HEK293T (cell line): ENCODE data around the gene ANKRD66.

Source experiments
- CTCF ChIA-PET: fragments of 350-600 bp; formaldehyde crosslinking; extraction: SDS; loops from one replicate; lab custom pipeline; 2021; ENCODE audit warnings: antibody characterized with exemption, inconsistent platforms; lab: Yijun Ruan, JAX
- POLR2A ChIA-PET: fragments of 350-600 bp; formaldehyde crosslinking; extraction: SDS; loops from one replicate; lab custom pipeline; 2020; ENCODE audit warnings: antibody characterized with exemption, inconsistent platforms; lab: Yijun Ruan, JAX
- DNase-seq: peaks from one replicate; pipeline ENCODE4 v3.0.0; 2012; ENCODE audit warnings: mixed read lengths; ENCODE audit errors: extremely low spot score
- ARNT ChIP-seq: fragments of 450-650 bp; IDR thresholded peaks from 2 replicates; pipeline ENCODE4 v1.6.1; 2017; ENCODE audit warnings: mild to moderate bottlenecking
- BHLHE40 ChIP-seq: fragments of 450-650 bp; IDR thresholded peaks from 2 replicates; pipeline ENCODE4 v1.6.1; 2016; ENCODE audit warnings: mild to moderate bottlenecking, moderate library complexity, borderline replicate concordance
- CTBP1 ChIP-seq: fragments of 450-650 bp; IDR thresholded peaks from 2 replicates; pipeline ENCODE4 v1.6.1; 2016; ENCODE audit warnings: borderline replicate concordance
- ELF4 ChIP-seq: fragments of 450-650 bp; IDR thresholded peaks from 2 replicates; pipeline ENCODE4 v1.6.1; 2017; ENCODE audit warnings: antibody characterized with exemption
- FOXA1 ChIP-seq: fragments of 450-650 bp; IDR thresholded peaks from 2 replicates; pipeline ENCODE4 v1.6.1; 2016; ENCODE audit warnings: mild to moderate bottlenecking
- FOXK2 ChIP-seq: fragments of 450-650 bp; IDR thresholded peaks from 2 replicates; pipeline ENCODE4 v1.6.1; 2016; ENCODE audit warnings: mild to moderate bottlenecking
- FOXM1 ChIP-seq: fragments of 450-650 bp; IDR thresholded peaks from 2 replicates; pipeline ENCODE4 v1.6.1; 2017; ENCODE audit warnings: mild to moderate bottlenecking, borderline replicate concordance
- HDGF ChIP-seq: fragments of 450-650 bp; IDR thresholded peaks from 2 replicates; pipeline ENCODE4 v1.6.1; 2017; ENCODE audit warnings: antibody characterized with exemption, borderline replicate concordance
- L3MBTL2 ChIP-seq: fragments of 450-650 bp; conservative IDR thresholded peaks from 2 replicates; pipeline ENCODE4 v1.6.1; 2016; ENCODE audit warnings: mild to moderate bottlenecking
- LEF1 ChIP-seq: fragments of 450-650 bp; IDR thresholded peaks from 2 replicates; pipeline ENCODE4 v1.6.1; 2017; ENCODE audit warnings: mild to moderate bottlenecking, borderline replicate concordance
- NFRKB ChIP-seq: fragments of 450-650 bp; IDR thresholded peaks from 2 replicates; pipeline ENCODE4 v1.6.1; 2016; ENCODE audit warnings: mild to moderate bottlenecking, moderate library complexity
- SP1 ChIP-seq: fragments of 450-650 bp; IDR thresholded peaks from 2 replicates; pipeline ENCODE4 v1.6.1; 2017
- SUZ12 ChIP-seq: fragments of 450-650 bp; IDR thresholded peaks from 2 replicates; pipeline ENCODE4 v1.6.1; 2016; ENCODE audit warnings: mild to moderate bottlenecking
- TARDBP ChIP-seq: fragments of 450-650 bp; IDR thresholded peaks from 2 replicates; pipeline ENCODE4 v1.6.1; 2016
- ZNF384 ChIP-seq: fragments of 450-650 bp; IDR thresholded peaks from 2 replicates; pipeline ENCODE4 v1.6.1; 2016
- TF ChIP-seq, protein P1 (sequence below): fragments of 450-650 bp; IDR thresholded peaks from 2 replicates; pipeline ENCODE4 v1.6.1; 2016

Gene ANKRD66

DNA sequence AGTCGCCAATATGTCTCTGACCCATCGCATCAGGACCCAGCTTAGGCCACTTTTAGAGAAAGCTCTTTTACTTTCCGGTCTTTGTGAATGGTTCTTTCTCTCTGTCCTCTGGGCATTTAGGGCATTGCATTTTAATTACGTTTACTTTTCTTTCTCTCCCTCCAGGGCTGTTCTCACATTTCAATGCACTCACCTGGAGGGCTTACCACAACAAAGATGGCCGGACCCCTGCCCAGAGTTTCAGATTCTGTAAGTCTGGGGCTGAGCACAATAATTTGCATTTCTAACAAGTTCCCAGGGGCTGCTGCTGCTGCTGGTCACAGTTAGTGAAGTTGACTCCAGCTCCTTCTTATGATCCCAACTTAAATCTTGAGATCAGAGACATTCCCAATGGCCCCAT, 3.0 kb downstream of the ANKRD66 start:
- ChIA-PET CTCF (interaction anchor here (0.8 kb wide), 1 partner anchor 14 kb away, joined by 3 read pairs; no protein-coding TSS in a partner anchor), POLR2A (no interaction called here)
- no peak for TF ChIP-seq LEF1
- no peak for TF ChIP-seq ARNT
- no peak for TF ChIP-seq FOXM1
- TF ChIP-seq NFRKB = no peak
- no peak for TF ChIP-seq SUZ12
- TF ChIP-seq FOXA1 = no peak
- no peak for TF ChIP-seq BHLHE40
- DNase-seq = no peak

GRCh38 chr6:46751658-46752057, 4.9 kb downstream of the ANKRD66 start:
- POLR2A ChIA-PET = no interaction called here
- CTCF ChIA-PET = interaction anchor here (0.6 kb wide), 1 partner anchor 240 kb away, joined by 3 read pairs; no protein-coding TSS in a partner anchor
- DNase-seq = no peak
- TF ChIP-seq FOXK2 = no peak
- TF ChIP-seq CTBP1 = no peak
- TF ChIP-seq FOXA1 = no peak
- TF ChIP-seq ZNF384 = no peak
- no peak for TF ChIP-seq LEF1
- TF ChIP-seq NFRKB = no peak
- no peak for TF ChIP-seq TARDBP
- TF ChIP-seq L3MBTL2 = no peak
- TF ChIP-seq SP1 = no peak
- TF ChIP-seq SUZ12 = no peak
- no peak for TF ChIP-seq ELF4
- TF ChIP-seq, protein P1, sequence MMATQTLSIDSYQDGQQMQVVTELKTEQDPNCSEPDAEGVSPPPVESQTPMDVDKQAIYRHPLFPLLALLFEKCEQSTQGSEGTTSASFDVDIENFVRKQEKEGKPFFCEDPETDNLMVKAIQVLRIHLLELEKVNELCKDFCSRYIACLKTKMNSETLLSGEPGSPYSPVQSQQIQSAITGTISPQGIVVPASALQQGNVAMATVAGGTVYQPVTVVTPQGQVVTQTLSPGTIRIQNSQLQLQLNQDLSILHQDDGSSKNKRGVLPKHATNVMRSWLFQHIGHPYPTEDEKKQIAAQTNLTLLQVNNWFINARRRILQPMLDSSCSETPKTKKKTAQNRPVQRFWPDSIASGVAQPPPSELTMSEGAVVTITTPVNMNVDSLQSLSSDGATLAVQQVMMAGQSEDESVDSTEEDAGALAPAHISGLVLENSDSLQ = no peak
- TF ChIP-seq ARNT = no peak
- TF ChIP-seq HDGF = no peak
- TF ChIP-seq FOXM1 = no peak
- no peak for TF ChIP-seq BHLHE40

GRCh38 chr6:46755865-46756264, 9.1 kb downstream of the ANKRD66 start:
- POLR2A ChIA-PET = no interaction called here
- TF ChIP-seq ELF4 = no peak
- no peak for TF ChIP-seq L3MBTL2
- no peak for TF ChIP-seq FOXA1
- TF ChIP-seq CTBP1 = no peak
- TF ChIP-seq TARDBP = no peak
- TF ChIP-seq, protein P1 = peak; percentile 57
- no peak for TF ChIP-seq HDGF
- TF ChIP-seq SP1 = no peak
- no peak for TF ChIP-seq NFRKB
- CTCF ChIA-PET = interaction anchor here (0.7 kb wide), 1 partner anchor 19 kb away, joined by 3 read pairs; no protein-coding TSS in a partner anchor
- no peak for DNase-seq

DNA sequence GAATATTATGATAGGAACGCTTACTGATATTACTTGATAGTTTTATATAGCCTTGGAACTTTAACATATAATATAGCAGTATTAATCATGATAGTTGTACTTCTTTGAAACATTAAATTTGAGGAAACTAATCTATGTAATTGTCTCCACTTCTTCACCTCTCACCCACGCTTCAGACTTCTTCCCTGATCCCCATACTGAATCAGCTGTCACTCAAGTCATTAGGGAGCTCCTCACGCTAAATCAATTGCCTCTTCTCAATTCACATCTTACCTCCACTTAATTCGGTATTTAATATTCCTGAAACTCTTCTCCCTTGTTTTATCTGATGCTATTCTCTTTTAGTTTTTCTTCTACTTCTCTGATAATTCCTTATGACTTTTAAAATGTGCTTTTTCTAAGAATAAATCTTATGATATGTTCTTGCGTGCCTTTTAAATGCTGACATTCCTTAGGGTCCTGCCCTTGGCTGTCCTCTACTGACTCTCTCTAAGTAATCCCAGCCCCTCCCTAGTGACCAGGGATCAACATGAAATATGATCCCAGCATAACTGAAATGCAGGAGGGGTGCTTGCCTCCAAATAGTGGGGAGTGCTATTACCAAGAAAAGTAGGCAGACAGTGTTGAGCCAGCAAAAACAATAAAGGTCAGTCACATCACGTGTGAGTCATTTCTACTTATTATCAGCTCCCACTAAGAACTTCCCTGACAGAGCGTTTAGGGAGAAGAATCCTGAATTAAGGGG, 9.9 kb downstream of the ANKRD66 start:
- TF ChIP-seq FOXM1 (no peak), BHLHE40 (no peak), ARNT (no peak), FOXA1 (no peak)
- TF ChIP-seq, protein P1 = peak; percentile 89
- POLR2A ChIA-PET = interaction anchor here (1.1 kb wide), 1 partner anchor 23 kb away, joined by 4 read pairs; no protein-coding TSS in a partner anchor
- no peak for DNase-seq
- CTCF ChIA-PET = interaction anchor here (0.7 kb wide), 1 partner anchor 19 kb away, joined by 3 read pairs; no protein-coding TSS in a partner anchor

- ChIA-PET CTCF (no interaction called here), POLR2A (interaction anchor here (1.1 kb wide), 1 partner anchor 24 kb away, joined by 4 read pairs; no protein-coding TSS in a partner anchor)
- TF ChIP-seq HDGF (no peak), NFRKB (no peak), FOXA1 (no peak), L3MBTL2 (no peak), SUZ12 (no peak), LEF1 (no peak), BHLHE40 (no peak), SP1 (no peak), TARDBP (no peak), ZNF384 (no peak), FOXK2 (no peak), FOXM1 (no peak), CTBP1 (no peak), ELF4 (no peak)
- TF ChIP-seq, protein P1 = no peak
- DNase-seq = no peak
Measured at GRCh38 chr6:46757214-46757596, 10.5 kb downstream of the ANKRD66 start.
